Stimulated activated naive CD4-positive, alpha-beta T cell (primary cell): ENCODE results near the gene AGPAT3.

Source experiments
- DNase-seq, 6 experiments: peaks; one replicate each; lab custom pipeline; 2025; lab: John Stamatoyannopoulos, UW

The AGPAT3 gene

DNA sequence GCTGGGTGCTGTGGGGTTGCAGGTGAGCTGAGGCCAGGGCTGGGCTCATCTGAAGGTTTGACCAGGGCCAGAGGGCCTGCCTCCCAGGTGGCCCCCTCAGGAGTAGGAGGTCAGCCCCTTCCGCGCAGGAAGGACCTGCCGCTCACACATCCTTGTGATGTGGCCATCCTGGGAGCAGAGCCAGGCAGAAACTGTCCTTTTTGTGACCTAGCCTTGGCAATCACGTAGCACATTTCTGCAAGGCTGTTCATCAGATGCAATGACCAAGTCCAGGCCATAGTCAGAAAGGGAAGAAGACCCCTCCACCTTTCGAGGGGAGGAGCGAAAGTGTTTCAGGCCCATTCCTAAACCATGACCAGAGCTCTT, 91.6 kb downstream of the AGPAT3 start:
- DNase-seq: no peak

DNA sequence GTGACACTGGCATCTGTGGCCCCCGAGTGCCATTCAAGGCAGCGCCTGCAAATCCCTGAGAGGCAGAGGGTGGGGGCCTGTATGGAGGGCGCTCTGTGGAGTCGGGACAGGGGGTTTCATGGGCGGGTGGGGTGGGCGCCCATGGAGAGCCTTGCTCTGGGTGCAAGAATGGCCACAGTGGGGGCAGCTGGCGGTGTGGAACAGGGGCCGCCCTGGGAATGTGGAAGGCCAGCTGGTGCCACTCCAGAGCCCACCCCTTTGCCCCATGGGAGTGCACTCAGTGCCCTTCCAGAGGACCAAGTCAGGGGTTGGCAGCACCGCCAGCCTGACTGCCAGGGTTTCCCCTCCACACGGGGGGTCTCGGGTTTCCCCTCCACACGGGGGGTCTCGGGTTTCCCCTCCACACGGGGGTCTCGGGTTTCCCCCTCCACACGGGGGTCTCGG, 92.1 kb downstream of the AGPAT3 start:
- DNase-seq: no peak

DNA sequence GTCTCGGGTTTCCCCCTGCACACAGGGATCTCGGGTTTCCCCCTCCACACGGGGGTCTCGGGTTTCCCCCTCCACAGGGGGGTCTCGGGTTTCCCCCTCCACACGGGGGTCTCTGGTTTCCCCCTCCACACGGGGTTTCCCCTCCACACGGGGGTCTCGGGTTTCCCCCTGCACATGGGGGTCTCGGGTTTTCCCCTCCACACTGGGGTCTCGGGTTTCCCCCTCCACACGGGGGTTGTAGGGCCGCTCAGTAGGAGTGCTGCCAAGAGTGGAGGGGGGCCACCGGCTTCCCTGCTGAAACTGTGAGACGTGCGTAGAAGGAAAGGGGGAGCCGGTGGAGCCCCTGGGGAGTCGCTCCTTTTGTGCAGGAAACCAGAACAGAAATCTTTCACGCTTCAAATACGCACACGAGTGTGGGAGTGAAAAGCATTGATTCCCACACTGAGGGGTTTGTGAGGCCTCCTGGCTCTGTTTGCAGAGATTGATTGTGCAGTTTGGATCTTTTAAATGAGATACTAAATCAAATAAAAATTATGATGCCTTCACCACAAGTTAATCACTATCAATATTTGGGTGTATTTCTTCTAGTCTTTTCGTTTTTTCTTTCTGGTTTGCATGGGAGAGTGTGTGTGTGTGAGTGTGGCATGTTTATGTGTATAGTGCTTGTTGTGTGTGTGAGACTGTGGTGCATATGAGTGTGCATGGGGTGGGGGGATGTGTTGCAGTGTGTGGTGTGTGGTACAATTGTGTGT, 92.8 kb downstream of the AGPAT3 start:
- DNase-seq: no peak

DNA sequence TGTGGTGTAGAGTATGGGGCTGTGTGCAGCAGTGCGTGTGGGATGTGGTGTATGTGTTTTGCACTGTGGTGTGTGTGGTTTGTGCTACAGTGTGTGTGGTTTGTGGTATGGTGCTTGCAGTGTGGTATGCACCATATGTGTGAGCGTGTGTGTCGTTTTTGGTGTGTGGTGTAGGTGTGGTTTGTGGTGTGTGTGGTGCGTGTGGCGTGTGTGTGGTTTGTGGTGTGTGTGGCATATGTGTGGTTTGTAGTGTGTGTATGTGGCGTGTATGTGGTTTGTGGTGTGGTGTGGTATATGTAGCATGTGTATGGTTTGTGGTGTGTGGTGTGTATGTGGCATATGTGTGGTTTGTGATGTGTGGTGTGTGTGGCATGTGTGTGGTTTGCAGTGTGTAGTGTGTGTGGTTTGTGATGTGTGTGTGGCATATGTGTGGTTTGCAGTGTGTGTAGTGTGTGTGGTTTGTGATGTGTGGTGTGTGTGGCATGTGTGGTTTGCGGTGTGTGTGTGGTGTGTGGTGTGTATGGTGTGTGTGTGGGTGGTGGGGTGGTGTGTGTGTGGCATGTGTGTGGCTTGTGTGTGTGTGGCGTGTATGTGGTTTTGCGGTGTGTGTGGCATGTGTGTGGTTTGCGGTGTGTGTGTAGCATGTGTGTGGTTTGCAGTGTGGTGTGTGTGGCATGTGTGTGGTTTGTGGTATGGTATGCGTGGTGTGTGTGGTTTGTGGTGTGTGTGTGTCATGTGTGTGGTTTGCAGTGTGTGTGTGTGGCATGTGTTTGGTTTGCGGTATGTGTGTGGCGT, 93.5 kb downstream of the AGPAT3 start:
- no peak for DNase-seq

DNA sequence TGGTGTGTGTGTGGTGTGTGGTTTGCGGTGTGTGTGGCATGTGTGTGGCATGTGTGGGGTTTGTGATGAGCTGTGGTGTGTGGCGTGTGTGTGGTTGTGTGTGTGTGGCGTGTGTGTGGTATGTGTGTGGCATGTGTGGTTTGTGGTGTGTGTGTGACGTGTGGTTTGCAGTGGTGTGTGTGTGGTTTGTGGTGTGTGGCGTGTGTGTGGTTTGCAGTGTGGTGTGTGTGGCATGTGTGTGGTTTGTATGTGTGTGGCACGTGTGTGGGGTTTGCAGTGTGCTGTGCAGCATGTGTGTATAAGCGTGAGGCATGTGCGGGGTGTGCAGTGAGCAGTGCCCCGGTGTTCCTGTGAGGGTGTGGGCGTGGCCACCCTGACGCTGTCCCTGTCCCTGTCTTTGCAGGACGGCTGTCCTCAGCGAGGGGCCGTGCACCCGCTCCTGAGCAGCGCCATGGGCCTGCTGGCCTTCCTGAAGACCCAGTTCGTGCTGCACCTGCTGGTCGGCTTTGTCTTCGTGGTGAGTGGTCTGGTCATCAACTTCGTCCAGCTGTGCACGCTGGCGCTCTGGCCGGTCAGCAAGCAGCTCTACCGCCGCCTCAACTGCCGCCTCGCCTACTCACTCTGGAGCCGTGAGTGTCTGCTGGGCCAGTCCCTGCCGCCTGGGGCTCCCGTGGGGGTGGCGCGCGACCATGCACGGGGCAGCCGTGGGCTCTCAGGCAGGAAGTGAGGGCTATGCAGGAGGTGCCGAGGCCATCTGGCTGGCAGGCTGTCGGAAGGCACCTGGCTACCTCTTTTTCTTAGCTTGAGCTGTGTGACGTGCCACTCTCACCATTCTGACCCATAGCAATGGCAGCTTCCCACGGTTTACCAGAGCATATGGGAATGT, 94.5 kb downstream of the AGPAT3 start:
- no peak for DNase-seq

DNA sequence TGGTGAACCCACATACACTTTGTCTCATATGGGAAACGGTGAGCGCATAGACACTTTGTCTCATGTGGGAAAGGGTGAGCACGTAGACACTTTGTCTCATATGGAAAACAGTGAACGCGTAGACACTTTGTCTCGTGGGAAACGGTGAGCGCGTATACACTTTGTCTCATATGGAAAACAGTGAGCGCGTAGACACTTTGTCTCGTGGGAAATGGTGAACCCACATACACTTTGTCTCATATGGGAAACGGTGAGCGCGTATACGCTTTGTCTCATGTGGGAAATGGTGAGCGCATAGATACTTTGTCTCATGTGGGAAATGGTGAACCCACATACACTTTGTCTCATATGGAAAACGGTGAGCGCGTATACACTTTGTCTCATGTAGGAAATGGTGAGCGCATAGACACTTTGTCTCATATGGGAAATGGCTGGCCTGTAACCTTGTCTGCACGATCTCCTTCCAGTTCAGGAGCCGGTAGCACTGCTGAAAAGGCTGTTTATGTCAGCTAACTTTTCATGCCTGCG, 96.4 kb downstream of the AGPAT3 start:
- peak in 3 of 6 experiments; percentile 26 to 44 (median 35) for DNase-seq

DNA sequence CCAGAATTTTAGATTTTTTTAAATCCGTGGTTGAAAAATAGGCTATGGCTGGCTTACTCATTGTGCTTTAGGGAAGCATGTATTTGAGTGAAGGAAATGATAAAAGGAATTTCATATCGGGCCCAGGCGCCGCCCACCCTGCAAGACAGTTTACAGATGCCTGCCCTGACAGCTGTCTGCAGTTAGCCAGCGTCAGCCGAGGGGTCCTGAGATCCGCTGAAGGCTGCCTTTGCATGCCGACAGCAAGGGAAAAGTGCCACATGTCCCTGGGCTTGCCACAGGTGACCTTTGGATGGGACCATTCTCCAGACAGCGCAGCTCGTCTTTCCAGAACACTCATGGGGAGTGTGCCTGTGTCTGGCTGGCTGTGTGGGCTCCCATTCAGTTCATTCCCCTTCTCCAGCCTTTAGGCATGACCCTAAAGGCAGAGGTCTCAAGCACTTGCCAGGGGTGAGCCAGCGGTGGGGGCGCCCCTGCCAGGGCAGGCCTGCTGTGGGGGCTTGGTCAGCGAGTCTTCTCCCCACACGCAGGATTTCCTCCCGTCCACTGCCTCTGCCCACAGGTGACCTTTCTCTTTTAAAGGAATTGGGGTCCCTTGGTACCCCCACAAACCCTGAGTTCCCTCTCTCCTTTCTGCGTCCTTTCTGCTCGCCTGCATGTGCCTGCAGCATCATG, 101.0 kb downstream of the AGPAT3 start:
- no peak for DNase-seq

DNA sequence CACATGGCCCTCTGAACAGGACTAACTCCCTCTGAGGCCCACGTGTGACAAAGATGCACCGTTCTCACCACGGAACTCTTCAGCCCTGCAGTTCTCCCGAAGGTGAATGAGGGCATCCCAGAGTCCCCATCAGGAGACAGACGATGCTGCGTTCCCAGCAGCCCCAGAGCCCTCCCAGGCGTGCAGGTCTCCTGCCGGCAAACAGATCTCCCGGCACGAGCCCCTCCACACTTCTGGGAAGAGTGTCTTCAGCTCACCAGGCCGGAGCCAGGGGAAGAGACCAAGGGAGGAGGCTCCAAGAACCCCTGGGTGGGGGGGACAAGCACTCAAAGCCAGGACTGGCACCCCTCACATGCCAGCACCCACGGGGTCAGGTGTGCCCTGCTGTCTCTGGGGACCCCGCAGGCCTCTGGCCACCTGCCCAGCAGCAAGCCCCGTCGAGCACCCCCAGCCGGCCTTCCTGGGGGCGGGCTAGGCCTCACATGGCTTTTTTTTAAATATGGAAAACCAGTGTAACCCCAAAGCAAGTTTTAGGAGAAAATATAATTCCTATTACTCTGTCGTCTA, 102.0 kb downstream of the AGPAT3 start:
- DNase-seq: no peak

DNA sequence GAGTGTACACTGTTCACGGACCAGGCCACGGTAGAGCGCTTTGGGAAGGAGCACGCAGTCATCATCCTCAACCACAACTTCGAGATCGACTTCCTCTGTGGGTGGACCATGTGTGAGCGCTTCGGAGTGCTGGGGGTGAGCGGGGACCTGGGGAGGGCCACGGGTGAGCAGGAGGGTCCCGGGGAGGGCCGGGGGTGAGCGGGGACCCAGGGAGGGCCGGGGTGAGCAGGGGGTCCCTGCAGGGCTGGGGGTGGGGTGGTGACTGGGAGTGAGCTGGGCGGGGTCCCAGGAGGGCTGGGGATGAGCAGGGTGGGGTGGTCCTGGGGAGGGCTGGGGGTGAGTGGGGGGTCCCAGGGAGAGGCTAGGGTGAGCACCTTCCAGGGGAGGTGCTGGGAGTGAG, 103.0 kb downstream of the AGPAT3 start:
- DNase-seq: no peak

DNA sequence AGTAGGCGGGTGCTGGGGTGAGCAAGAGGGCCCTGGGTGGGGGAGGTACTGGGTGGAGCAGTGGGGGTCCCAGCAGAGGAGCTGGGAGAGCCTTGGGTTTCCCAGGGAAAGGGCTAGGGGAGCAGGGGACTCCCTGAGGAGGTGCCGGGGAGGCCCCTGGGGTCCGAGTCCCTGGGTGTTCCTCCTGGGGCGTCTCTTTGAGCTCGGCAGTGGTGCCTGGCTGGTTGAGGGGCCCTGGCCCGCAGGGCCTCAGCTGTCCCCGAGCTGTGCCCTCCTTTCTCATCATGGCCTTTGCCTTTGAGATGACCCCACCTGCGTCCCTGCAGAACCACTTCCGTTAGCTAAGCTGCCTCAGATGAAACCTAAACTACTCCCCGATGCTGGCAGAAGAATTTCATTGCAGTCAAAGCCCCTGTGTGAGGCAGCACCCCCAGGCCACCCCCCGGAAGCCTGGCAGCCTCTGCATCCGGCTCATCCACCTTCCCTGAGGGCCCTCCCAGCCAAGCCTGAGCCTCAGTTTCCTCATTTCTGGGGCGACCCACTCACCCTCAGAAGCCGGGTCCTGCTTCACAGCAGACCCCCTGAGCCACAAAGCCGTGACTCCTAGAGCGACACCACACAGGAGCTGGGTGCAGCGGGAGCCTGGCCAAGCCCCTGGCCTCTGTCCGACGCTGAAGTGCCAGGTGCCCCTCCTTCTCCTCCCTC, 103.5 kb downstream of the AGPAT3 start:
- no peak for DNase-seq

DNA sequence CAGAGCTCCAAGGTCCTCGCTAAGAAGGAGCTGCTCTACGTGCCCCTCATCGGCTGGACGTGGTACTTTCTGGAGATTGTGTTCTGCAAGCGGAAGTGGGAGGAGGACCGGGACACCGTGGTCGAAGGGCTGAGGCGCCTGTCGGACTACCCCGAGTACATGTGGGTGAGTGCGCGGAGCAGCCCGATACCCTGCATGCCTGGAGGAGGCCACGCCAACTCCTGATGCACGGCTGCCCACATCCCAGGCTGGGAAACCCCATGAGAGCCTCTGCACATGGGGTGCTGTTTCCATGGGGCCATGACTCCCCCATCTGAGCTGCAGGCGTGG, 104.1 kb downstream of the AGPAT3 start:
- DNase-seq: no peak

DNA sequence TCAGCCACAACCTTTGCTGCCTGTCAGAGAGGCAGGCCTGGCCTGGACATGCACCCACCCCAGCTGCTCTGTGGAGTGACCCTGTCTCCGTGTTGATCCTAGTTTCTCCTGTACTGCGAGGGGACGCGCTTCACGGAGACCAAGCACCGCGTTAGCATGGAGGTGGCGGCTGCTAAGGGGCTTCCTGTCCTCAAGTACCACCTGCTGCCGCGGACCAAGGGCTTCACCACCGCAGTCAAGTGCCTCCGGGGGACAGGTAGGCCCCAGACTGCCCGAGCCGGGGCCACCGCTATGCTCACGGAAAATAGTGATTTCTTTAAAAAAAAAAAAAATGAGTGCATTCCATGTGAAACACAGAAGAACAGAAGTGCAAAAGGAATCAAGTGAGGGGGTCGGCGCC, 105.5 kb downstream of the AGPAT3 start:
- DNase-seq: no peak

DNA sequence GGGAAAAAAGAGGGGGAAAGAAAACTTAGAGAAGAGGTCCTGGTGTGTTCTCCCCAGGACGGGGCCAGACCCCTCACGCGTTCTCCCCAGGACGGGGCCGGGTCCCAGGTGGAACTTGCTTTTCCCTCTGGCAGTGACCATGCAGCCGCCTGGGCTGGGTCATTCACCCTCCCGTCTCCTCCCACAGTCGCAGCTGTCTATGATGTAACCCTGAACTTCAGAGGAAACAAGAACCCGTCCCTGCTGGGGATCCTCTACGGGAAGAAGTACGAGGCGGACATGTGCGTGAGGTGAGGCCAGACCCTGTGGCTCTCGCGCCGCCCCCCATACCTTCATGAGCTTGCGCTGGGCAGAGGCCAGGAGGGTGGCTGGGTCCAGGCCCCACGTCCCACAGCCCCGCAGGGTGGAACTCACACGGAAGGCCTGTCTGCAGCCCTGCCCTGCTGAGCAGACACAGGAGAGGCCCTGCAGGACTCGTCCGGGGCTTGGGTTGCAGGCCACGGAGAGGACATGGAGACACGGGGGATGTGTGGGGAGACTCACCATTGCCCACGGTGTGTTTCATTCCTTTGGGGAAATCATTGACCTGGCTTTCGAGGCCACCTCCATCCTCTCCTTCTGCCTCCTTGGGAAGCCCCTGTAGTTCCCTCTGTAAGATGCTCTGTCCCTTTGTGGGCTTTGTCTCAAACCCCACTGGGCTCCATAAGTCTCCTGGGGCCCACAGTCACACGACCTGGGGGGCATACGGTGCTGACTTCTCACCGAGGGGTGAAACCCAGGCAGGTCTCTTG, 106.4 kb downstream of the AGPAT3 start:
- DNase-seq: no peak

DNA sequence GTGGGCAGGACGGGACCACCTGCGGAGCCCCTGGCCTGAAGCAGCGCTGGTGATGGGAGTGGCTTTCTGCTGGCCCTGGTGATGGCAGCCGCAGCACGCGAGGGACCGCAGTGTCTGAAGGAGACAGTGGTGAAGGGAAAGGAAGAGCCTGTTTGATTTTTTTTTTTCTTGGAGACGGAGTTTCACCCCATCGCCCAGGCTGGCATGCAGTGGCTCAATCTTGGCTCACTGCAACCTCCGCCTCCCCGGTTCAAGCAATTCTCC, 106.9 kb downstream of the AGPAT3 start:
- no peak for DNase-seq

DNA sequence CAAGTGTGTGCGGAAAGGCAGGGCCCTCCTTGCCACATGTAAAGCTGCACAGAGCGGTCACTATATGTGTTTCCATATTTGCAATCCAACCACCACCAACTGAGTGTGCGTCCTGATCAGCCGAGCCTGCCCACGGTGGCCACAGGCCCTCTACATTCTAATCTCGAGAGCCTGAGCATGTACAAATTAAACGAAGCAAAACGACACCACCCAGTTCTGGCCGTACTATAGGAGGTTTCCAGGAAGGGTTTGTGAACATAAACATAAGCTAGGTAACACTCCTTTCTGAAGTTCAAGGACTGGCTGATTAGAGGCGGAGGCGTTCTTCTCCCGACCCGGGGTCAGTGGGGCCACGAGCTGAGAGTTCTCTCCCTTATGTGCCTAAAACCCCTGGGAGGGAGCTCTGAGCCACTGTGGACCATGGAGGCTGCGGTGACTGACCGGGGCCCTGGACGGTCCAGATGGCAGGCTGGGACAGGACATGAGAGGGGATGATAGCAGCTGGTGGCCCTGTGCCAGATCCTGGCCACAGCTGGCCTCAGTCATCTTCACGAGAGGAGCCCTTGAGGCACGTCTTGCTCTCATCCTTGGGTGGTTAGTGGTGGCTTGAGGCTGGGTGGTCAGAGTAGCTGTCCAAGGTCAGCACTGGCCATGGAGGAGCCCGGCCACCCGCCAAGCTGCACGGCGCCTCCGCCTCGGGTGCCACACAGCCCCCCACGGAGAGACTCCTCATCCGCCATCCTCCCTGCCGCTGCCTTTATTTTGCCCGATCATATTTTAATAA, 108.0 kb downstream of the AGPAT3 start:
- DNase-seq: no peak

DNA sequence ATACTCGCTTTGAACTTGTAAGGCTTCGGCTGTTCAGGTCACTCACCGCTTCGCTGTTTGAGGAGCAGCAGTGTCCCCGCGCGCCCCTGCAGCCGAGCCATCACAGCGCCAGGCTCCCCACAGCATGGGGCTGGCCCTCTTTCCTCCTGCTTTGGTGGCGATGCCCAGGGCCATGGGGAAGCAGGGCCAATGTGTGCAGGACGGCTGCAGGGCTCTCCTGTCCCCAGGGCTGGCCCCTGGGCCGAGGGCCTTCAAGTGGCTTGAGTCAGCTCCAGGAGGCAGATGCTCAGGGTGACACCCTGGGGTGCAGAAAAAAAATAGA, 108.6 kb downstream of the AGPAT3 start:
- DNase-seq: no peak

DNA sequence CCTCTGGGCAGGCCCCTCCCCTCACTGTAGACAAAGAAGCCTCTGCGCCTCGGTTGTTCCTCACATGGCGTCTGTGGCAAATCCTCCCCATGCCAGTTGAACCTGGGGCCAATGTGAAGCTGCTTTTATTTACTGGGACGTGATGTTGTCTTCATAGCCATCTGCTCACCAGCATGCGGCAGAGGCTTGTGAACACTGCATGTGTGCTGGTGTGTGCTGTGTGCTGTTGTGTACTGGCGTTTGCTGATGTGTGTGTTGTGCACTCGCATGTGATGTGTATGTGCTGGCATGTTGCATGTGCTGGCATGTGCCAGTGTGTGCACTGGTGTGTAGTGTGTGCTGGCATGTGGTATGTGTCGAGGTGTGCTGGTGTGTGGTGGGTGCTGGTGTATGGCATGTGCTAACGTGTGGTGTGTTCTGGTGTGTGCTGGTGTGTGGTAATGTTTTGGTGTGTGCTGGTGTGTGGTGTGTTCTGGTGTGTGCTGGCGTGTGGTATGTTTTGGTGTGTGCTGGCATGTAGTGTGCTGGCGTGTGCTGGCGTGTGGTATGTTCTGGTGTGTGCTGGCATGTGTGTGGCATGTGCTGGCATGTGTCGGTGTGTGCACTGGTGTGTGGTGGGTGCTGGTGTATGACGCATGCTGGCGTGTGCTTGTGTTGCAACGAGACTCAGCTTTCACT, 109.9 kb downstream of the AGPAT3 start:
- no peak for DNase-seq

DNA sequence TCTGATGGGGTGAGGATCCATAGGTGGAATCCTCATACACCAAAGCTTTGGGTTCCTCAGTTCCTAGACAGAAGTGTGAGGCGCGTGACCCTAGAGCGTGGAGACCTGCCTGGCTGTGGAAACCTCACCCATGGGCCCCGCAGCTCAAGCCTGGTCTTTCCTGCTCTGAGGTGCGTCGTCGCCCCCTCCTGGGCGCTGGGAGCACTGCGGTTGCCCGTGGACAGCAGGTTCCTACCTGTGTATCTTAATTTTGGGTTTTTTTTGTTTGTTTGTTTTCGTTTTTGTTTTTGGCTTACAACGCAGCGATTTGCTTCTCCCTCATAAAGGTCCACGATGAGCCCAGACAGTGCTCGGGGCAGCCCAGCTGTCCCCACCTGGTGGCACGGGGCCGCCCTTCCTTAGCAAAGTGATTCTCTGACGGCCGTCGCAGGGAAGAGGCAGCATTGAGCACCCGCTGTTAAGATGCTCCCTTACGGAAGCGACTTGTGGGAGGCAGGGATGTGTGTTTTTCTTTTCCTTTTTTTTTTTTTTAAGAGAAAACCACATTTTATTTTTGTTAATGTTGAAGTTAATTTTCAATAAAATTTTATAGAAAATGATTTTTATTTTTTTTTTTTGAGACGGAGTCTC, 110.6 kb downstream of the AGPAT3 start:
- peak; percentile 63 to 84 (median 76) for DNase-seq

DNA sequence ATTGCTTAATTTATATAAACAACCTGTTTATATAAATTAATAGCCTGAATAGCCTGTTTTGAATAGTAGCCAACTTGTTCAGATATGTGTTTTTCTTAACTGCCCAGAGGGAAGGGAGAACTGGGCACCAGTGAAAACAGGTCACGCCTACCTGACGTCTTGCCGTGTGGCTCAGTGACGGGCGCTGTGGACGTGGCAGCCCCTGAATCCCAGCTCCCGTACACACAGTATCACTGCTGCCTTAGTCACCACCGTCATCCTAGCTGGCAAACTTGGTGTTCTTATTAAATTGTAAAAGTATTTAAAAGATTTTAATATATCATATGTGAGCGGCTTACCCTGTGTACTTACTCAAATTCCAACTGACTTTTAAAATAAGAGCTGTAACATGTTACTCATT, 111.6 kb downstream of the AGPAT3 start:
- no peak for DNase-seq
